HG03039 (cell line): Measurements from ENCODE around the gene RFX1.
"Not testable (repeated sequence)": the region's sequence is repeated elsewhere in the genome, so short reads cannot be mapped to it uniquely, and the experiment has no call there.

ENCODE experiments used
- ATAC-seq: cut with Tn5 transposase; IDR thresholded peaks from one replicate; pipeline ENCODE4 v1.9.1; 2021; ENCODE audit warnings: mild to moderate bottlenecking, moderate library complexity; ENCODE audit not compliant: unreplicated experiment

RFX1 gene

DNA sequence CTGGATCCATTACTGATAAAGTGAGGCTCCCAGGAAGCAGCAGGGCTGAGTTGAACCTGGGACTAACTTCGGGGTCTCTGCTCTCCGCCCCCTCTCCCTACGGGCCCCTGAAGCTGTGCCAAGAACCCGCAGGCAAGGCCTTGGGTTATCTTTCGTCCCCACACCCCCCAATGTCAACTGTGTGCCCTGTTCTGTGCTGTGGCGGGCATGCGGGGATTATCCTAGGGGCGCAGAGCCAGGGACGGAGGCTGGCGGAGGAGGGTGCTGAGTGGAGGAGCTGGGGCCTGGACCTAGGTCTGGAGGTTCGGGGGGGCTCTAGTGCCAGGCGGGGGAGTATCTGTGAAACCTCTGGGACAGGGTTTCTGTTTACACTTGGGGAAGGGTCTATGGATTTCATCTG is 26.4 kb downstream of the RFX1 start:
- ATAC-seq = no peak

DNA sequence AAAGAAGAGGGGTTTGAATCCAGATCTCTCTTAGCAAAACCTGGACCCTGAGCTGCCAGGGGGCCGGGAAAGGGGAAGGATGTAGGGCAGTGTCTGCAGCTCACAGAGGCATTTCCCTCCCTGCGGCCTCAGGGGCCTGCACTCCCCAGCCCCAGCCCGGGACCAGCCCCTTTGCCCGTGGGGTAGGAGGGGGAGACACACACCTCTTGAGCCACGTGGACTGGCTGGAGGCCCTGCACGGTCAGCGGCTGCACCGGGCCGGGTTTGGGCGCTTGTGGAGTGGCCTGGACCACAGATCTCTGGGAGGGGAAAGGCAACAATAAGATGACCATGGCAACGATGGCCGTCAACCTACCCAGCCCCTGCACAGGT is 26.9 kb downstream of the RFX1 start:
- no peak for ATAC-seq

DNA sequence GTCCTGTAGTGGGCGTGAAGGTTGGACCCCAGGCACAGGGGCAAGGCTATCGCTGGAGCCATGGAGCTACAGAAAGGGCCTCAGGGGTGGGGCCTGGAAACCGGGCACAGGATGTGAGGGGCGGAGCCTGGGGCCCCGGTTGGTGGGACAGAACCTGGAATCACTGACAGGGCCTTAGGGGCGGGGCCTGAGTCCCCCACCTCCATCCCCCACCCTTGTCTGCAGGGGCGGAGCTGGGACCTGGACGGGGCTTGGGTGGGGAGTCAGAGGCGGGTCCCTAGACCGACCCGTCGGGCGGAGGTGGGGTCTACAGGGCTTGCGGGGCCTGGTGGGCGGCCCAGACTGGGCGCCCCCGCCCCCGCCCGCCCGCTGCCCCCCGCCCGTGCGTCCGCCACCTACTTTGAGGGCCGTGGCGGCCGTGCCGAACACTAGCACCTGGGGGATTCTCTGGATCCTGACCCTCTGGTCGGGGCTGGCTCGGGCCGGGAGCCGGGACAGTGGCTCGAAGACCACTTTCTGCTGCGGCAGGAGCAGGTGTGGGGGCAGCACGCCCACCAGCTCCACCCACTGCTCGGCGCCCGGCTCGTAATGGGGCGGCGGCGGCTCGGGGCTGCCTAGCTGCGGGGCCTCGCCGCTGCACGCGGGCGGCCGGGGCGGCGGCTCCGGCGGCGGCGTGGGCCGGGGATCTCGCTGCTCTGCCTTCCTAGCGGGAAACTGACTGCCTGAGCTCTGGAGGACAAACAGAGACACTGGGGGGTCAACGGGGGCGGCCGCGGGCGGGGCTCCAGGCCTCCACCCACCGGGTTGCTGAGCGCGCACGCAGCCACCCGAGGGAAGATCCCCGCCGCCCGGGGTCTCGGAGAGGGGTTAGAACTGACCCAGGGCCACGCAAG is 27.5 kb downstream of the RFX1 start:
- no peak for ATAC-seq

DNA sequence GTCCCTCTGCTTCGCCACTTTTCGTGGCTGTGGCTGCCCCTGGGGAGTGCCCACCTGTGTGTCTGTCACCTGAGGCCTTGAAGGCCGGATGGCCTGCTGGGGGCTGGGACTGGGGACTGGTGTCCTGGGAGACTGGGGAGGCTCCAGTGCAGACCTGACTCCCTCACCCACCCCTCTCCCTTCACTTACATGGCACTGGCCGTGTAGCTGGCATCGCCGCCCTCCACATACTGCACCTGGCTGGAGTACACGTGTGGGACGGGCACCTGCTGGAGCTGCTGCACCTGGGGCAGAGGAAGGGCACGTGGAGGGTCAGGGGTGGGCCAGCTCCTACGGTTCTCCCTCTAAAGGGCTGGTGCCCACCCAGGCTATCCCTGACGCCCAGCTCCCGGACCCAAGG is 28.3 kb downstream of the RFX1 start:
- no peak for ATAC-seq

DNA sequence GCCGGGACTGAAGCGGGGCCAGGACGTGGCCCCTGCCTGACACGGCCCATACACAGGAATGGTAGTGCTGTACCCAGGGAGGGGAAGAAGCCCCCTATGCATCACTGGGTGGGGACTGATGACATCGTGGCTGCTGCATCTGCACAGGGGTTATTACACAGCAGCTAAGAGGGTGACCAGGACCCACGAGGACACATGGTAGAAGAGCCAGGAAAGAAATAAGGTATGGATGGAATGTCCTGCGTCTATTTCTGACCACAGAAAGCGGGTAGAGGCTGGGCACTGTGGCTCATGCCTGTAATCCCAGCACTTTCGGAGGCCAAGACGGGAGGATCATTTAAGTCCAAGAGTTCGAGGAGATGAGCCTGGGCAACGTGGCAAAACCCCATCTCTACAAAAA is 29.7 kb downstream of the RFX1 start:
- ATAC-seq = no peak

DNA sequence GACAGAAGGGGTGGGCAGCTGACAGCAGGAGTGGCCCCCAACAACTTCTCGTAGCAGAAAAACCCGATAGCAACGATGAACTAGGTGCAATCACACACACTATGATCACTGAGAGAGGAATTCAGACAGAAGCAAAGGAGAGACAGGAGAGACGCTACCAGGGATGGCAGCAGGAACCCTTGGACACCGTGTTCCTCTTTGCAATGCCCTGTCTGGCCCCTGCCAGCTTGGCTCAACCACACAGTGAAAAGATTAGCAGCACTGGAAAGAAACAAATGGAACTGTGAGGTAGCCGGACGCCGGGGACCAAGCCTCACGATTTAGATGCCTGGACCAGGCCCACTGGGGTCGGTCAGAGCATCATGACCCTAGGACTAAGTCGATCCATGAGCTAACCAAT is 30.2 kb downstream of the RFX1 start:
- no peak for ATAC-seq

DNA sequence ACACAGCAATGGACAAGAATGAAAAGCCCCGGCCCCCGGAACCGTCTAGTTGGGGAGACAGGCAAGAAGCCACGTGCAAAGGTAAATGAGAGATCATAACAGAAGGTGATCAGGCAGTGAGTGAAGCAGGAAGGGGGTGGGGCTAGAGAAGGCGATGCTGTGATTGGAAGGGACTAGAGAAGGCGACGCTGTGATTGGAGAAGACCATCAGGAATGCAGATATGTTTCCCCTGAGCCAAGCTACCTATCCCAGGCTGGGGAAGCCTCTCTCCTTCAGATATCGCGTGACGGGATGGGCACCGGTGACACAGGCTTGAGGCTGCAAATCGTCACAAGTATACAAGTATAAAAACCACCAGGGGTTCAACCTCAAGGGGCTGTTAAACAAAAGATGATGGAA is 32.0 kb downstream of the RFX1 start:
- ATAC-seq = no peak

DNA sequence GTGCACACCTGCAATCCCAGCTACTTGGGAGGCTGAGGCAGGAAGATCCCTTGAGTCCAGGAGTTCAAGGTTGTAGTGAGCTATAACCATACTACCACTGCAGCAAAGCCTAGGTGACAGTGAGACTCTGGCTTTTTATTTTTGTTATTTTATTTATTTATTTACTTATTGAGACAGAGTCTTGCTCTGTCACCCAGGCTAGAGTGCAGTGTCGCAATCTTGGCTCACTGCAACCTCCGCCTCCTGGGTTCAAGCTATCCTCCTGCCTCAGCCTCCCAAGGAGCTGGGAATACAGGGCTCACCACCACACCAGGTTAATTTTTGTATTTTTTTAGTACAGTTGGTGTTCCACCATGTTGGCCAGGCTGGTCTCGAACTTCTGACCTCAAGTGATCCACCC is 32.6 kb downstream of the RFX1 start:
- not testable (repeated sequence) for ATAC-seq

DNA sequence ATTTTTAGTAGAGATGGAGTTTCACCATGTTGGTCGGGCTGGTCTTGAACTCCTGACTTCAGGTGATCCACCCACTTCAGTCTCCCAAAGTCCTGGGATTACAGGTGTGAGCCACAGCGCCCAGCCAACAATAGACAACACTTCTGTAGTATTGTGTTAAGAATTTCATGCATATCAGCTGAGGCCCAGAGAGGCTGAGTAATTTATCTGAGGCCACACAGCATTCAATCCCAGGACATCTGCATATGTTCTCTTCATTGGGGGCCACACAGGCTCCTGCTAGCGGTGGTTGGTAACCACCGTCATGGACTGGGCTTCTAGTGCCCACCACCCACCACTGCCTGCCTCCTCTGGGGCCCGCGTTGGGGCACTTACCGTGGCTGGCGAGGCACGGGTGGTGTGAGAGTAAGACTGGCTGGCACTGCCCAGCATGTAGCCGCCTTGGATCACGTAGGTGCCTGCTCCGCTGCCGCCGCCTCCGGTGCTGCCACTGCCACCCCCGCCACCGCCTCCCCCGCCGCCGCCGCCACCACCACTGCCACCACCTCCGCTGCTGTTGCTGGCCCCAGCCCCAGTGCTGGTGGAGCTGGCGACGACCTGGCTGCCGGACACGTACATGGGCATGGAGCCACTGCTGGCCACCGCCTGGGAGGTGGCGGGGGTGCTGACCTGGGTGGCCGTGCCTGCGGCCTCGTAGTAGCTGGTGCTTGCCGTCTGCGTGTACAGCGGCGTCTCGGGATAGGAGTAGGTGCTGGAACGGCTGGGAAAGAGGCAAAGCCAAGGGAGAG is 33.6 kb downstream of the RFX1 start:
- ATAC-seq = no peak

DNA sequence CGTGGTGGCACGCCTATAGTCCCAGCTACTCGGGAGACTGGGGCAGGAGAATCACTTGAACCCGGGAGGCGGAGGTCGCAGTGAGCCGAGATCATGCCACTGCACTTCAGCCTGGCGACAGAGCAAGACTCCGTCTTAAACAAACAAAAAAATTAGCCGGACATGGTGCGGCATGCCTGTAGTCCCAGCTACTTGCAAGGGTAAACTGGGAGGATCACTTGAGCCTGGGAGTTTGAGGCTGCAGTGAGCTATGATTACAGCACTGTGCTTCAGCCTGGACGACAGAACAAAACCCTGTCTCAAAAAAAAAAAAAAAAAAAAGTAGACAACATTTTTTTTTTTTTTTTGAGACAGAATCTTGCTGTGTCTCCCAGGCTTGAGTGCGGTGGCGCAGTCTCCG is 34.3 kb downstream of the RFX1 start:
- ATAC-seq = not testable (repeated sequence)

DNA sequence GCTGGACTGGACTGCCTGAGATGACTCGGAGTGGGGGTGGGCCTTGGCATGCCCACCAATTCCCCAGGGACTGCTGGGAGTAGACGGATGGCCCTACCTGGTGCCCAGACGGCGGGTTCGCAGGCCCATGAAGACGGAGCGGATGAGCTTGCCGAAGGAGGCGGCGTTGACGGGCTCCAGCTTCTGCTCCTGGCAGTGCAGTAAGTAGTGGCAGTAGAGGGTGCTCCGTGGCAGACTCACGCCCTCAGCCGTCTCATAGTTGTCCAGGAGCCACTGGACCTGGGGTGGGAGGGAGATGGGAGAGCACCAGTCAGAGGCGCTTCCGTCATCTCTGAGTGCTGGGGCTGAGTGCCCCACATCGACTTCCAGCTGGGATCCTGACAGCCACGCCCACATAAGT is 36.2 kb downstream of the RFX1 start:
- no peak for ATAC-seq

DNA sequence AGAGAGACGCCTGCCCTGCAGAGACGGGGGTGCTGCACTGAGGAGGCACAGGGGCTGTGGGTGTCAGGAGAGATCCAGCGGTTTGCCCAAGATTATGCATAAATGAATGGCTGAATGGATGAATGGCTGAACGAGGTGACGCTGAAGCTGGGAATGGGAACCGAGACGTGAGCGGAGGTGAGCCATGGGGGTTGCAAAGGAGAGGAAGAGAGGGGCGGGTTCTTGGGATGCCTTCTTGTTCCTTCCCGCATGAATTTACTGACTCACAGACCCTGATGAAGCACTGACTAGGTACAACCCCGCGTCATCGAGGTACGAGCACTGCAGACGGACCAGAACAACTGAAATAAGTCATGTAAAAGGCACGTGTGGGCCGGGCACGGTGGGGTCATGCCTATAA is 37.1 kb downstream of the RFX1 start:
- ATAC-seq = no peak

DNA sequence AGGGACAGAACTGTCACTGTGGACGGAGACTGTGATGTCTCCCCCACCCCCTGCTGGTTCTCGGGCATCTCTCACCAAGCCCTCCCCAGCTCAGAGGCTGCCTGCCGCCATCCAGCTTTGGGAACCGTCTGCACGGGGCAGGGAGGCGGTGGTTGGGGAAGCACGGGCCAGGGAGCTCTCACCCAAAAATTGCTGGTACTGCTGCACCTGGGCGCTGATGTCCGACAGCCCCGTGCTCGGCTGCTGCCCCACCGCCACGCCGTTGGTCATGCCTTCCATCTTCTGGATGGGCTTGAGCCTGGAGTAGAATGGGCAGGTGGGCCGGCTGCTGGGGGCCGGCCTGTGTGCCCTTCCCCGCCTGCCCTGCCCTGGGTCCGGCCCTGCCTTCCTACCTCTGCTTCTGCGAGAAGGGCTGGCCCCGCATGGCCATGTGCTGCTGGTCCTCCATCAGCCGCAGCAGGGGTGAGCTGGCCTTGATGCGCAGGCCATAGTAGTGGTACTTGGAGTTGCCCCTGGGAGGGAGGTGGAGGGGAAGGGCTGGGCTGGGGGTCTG is 37.7 kb downstream of the RFX1 start:
- no peak for ATAC-seq

DNA sequence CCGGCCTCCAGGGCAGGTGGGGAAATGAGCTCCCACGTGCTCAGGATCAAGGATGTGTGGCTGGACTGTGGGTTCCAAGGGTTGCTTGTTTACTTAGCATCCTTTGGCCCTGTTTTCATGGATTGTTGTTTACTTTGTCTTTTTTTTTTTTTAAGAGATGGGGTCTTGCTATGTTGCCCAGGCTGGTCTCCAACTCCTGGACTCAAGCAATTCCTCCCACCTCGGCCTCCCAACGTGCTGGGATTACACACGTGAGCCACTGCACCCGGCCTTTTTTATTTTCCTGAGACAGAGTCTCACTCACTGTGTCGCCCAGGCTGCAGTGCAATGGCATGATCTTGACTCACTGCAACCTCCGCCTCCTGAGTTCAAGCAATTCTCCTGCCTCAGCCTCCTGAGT is 38.9 kb downstream of the RFX1 start:
- not testable (repeated sequence) for ATAC-seq

DNA sequence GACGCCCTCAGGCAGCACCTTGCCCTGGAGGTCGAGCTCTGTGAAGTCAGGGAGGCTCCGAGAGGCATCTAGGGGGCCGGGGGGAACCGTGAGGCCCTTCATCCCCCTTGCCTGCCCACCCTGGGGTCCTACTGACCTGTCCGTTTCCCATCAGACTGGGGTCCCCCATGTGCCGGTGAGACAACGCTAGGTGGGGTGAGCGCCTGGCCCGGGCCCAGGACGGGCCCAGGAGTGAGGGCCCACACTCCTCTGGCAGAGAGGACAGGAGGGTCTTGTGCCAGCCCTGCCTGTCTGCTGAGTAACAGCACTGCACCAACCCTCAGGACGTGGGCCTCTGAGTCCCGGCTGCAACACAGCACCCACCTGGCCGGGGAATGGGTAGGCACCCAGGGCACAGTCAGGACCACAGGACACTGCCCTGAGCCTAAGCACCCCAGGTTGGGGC is 39.4 kb downstream of the RFX1 start:
- ATAC-seq = no peak

DNA sequence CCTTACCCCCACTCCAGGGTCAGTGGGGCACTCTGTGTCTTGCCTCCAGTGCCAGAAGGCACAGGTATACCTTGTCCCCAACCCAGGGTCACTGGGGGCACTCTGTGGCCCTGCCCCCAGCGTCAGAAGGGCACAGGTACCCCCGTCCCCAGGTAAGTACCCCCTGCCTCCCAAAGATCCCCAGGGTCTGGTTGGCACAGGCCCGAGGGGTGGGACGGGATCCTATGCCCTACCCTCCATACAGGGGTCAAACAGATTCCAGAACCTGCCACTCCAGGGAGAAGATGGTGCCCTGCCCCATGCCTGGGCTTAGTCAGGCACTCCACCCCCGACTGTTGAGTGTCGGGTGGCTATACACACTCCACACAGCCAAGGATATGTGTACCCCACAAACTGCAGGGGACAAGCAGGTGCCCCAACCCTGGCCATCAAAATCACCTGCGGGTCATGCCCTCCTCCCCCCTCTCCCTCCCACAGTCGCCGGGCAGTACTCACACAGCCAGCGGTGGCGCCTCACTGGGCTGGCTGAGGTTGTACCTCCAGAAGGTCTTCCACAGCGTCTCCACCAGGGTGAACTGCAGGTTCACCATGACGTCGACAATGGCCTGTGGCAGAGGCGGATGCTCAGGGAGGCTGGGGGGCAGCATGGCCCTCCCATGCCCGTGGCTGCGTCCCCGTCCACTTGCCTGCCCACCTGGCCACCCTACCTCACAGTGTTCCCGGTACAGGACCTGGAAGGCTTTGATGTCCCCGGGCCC is 40.0 kb downstream of the RFX1 start:
- ATAC-seq = no peak

DNA sequence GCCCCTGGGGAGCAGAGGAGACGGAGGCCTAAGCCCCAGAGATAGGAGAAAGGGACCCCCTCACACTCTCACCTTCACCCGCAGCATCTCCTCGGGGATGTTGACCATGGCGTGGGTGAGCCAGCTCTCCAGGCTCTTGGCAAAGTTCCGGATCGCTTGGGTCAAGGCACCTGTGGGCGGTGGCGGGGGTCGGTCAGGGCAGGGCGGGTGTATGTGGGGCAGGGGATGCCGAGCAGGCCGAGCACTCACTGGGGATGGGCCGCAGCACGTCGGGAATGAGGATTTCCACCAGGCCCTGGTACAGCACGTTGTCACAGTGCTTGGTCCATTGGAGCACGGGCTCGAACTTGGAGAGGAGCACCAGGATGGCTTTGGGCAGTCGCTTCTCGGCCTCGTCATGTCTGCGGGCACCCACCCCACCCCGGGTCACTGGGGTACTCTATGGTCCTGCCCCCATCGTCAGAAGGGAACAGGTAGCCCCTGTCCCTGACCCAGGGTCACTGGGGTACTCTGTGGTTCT is 40.7 kb downstream of the RFX1 start:
- ATAC-seq = no peak

DNA sequence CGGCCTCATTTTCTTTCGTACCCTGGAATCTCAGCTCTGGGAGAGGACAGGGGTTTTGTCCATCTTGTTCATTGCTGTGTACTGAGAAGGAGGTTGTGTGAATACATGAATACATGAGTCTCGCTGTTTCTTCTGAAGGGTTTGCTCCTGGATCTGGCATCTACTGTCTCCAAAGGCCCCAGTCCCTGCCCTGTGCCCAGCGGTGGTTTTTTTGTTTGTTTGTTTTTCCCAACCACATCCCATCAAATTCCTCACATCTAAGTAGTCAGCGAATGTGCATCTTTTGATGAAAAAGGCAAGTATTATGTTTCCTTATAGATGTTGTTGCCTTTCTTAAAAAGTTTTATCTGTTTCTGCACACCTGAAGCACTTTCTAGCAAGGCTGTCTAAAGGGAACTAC is 41.3 kb downstream of the RFX1 start:
- no peak for ATAC-seq

DNA sequence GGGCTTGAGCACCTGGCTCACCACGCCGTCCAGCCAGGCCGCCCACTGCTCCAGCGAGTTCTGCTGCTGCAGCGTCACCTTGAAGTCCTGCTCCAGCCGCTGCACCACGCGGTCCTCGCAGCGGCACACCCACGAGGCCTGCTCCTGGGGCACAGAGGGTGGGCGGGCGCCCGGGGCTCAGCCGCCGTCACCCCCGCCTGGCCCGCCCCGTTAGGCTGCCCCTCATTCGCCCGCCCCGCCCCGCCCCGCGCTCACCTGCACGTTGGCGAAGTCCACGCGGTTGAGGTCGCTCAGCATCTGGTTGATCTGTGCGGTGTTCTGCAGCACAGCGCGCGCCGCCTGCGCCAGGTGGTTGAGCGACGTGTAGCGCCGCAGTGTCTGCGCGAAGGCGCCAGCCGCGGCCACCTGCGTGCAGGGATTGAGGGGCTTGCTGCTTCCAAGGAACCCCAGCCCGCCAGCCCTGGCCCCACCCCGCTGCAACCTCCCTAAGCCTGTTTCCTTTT is 42.5 kb downstream of the RFX1 start:
- ATAC-seq = no peak

DNA sequence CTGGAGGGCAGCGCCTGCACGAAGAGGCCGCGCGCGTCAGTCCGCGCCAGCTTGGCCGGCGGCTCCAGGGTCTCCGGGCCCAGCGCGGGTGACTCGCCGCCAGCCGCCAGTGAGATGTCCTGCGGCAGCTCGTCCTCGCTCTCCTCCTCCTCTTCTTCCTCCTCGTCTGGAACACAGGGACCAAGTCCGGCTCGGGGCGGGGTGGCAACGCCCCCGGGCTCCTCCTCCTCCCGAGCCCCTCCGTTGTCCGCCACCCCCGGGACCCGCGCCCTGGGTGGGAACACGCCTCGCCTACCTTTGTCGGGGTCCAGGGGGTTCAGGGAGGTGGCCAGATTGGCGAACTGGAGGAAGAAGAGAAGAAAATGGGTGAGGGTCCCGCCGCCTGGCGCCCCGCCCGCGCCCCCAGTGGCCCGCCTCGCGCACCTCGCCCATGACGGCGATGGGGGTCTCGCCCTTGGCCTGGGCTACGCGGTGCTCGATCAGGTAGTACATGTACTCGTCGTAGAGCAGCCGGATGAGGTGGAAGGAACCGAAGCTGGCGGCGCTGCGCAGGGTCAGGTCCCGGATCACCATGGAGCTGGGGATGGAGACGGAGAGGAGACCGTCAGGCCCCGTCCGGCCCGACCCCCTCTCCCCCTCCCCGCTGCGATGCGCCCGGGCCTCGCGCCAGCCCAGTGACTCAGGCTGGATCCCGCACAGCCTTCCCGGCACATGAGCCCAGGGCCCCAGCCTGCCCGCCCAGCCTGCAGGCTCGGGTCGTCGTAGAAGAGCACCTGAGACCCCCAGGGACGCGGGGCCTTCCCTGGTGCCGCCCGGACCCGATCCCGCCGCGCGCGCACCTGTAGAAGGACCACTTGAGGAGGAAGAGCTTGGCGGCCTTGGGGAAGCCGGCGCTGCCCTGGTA is 43.2 kb downstream of the RFX1 start:
- no peak for ATAC-seq
